Activated T-helper 1 cell treated with anti-CD3 and anti-CD28 coated beads, Interleukin-12 subunit alpha, Interleukin-12 subunit beta, Interleukin-2, Interleukin-4 antibody, amounts not matched to agents 30 ng/mL and 10 ng/mL and 1 ng/mL, durations not matched to agents 14 hours and 24 hours and 36 hours (primary cell): ENCODE results near the gene KCNT2. TPM values are rescaled to one million over a fixed set of nuclear protein-coding genes. Genes with fewer than 3 reads are reported as not detected.

Experiments
- DNase-seq: peaks from one replicate; pipeline ENCODE4 v3.0.0; 2021; ENCODE audit warnings: low spot score
- H3K27ac Mint-ChIP-seq: one replicate; pipeline ENCODE4 v1.8.0; 2021; ENCODE audit warnings: mild to moderate bottlenecking, mixed read lengths
- H3K27me3 Mint-ChIP-seq: one replicate; pipeline ENCODE4 v1.8.0; 2022; ENCODE audit warnings: mild to moderate bottlenecking, moderate library complexity, mixed read lengths; ENCODE audit not compliant: insufficient read depth
- H3K36me3 Mint-ChIP-seq: one replicate; pipeline ENCODE4 v1.8.0; 2021; ENCODE audit warnings: low read depth, mixed read lengths
- H3K4me1 Mint-ChIP-seq: one replicate; pipeline ENCODE4 v1.8.0; 2021; ENCODE audit warnings: low read depth, mixed read lengths
- H3K4me3 Mint-ChIP-seq: one replicate; pipeline ENCODE4 v1.8.0; 2021; ENCODE audit warnings: mild to moderate bottlenecking, moderate library complexity, mixed read lengths
- H3K9me3 Mint-ChIP-seq: one replicate; pipeline ENCODE4 v1.8.0; 2021; ENCODE audit warnings: mixed read lengths
- intact Hi-C: fragments of 100-400 bp; cut with micrococcal nuclease; formaldehyde crosslinking; loops from one replicate; pipeline ENCODE4 v1.15.1; 2024
- total RNA-seq: library from RNA; stranded (reverse); gene quantifications from 2 replicates; pipeline ENCODE4 v1.2.3, GENCODE V29; 2022

The KCNT2 gene
- total RNA-seq, 1 donor from 2014 or later: not detected

DNA sequence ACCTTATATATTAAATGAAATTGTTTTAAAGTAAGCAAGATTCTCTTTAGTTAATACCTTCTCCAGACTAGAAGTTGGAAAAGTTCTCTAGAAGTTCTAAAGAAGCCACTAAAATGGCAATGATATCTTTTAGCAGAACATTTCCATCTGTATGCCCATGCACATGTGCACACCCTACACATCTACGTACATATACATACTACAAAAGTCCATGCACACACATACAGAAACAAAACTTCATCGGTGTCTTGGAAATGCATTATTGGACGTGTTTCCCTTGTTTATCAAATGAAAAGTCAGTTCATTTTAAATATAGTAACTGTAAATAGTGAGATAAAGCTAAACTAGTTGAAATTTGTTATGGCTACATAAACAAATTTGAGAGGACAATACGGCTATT, 114.4 kb downstream of the KCNT2 start:
- H3K4me3 Mint-ChIP-seq: no peak overlapping the region
- no peaks in the 10 kb centered on the region for H3K36me3 Mint-ChIP-seq
- H3K9me3 Mint-ChIP-seq: no peaks in the 10 kb centered on the region
- no peaks in the 10 kb centered on the region for H3K4me1 Mint-ChIP-seq
- intact Hi-C loops: no loop called here
- no peak for DNase-seq
- no peaks in the 10 kb centered on the region for H3K27me3 Mint-ChIP-seq
- H3K27ac Mint-ChIP-seq: no peak overlapping the region

DNA sequence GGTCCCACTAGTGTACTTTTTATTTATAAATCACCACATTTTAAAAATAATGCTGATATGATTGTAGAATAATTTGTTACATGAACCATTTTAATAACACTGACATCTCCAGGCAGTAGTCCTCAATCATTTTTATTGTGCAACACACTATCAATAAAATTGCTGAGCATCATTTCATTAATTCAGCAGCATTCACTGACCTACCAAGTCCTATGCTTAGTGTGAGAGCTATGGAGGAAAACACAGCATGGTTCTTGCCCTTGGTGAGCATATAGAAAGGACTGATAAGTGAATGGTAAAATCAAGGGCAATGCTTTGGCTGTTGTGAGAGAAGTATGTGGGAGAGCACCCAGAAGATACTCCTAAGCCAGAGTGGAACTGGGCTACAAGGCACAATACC, 119.7 kb downstream of the KCNT2 start:
- intact Hi-C loops: no loop called here

DNA sequence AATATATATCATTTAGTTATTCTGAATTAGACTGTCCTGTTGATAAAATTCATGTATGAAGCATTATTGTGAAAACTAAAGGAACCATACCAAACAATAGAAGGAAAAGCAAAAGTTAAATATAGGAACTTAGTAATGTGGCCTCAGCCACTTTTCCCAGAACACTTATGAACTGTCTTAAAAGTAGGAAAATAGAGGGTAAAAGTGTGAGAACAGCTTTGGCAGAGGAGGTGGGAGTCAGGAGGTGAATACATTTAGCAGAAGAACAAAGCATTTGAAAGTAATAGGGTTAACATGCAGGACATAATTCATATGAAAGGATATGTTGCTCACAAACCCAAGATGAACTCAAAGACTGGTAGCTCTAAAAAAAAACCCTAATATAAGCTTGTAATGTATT, 121.9 kb downstream of the KCNT2 start:
- H3K27me3 Mint-ChIP-seq: peaks cover 2% of the 10 kb centered on the region
- DNase-seq: no peak
- H3K4me1 Mint-ChIP-seq: no peaks in the 10 kb centered on the region
- no peaks in the 10 kb centered on the region for H3K9me3 Mint-ChIP-seq
- no peak overlapping the region for H3K27ac Mint-ChIP-seq
- intact Hi-C loops: no loop called here
- no peaks in the 10 kb centered on the region for H3K36me3 Mint-ChIP-seq
- no peak overlapping the region for H3K4me3 Mint-ChIP-seq

More for the DNA sequence above, 119.7 kb downstream of the KCNT2 start:
- H3K9me3 Mint-ChIP-seq: no peaks in the 10 kb centered on the region
- no peaks in the 10 kb centered on the region for H3K27me3 Mint-ChIP-seq
- H3K36me3 Mint-ChIP-seq: no peaks in the 10 kb centered on the region
- DNase-seq: no peak
- H3K27ac Mint-ChIP-seq: no peak overlapping the region
- no peak overlapping the region for H3K4me3 Mint-ChIP-seq
- H3K4me1 Mint-ChIP-seq: no peaks in the 10 kb centered on the region

DNA sequence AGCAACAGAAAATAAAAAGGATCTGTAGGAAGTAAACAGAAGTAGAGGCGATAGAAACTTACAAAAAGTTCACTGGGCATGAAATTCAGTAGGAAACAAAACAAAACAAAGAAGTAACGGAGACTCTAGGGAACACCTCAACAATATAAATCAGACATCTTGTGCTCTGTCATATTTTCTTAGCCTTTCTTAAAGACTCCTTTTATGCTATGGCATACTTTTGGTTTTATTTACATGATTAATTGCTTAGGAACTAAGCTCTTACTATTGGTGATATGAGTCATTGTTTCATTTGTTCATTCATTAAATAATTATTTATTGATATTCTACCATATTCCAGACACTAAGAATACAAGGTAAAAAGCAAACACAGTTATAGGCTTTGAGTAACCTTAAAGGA, 126.6 kb downstream of the KCNT2 start:
- Mint-ChIP-seq H3K27ac (no peak overlapping the region), H3K4me3 (no peak overlapping the region), H3K9me3 (no peaks in the 10 kb centered on the region), H3K36me3 (no peaks in the 10 kb centered on the region), H3K27me3 (peaks cover 2% of the 10 kb centered on the region), H3K4me1 (no peaks in the 10 kb centered on the region)
- DNase-seq: no peak
- intact Hi-C loops: no loop called here

DNA sequence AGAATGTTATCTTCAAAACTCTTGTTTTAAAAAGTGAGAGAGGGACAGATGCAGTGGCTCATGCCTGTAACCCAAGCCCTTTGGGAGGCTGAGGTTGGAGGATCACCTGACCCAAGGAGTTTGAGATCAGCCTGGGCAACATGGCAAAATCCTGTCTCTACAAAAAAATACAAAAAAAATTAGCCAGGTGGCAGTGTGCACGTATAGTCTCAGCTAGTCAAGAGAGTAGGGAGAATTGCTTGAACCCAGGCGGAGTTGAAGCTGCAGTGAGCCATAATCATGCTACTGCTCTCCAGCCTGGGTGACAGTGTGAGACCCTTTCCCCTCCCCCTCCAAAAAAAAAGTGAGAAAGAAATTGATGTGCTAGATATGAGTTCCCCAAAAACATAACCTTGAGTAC, 131.0 kb downstream of the KCNT2 start:
- H3K36me3 Mint-ChIP-seq: no peaks in the 10 kb centered on the region
- H3K9me3 Mint-ChIP-seq: no peaks in the 10 kb centered on the region
- no peak for DNase-seq
- no peak overlapping the region for H3K4me3 Mint-ChIP-seq
- H3K27me3 Mint-ChIP-seq: peaks cover 2% of the 10 kb centered on the region
- H3K27ac Mint-ChIP-seq: no peak overlapping the region
- intact Hi-C loops: no loop called here
- no peaks in the 10 kb centered on the region for H3K4me1 Mint-ChIP-seq

DNA sequence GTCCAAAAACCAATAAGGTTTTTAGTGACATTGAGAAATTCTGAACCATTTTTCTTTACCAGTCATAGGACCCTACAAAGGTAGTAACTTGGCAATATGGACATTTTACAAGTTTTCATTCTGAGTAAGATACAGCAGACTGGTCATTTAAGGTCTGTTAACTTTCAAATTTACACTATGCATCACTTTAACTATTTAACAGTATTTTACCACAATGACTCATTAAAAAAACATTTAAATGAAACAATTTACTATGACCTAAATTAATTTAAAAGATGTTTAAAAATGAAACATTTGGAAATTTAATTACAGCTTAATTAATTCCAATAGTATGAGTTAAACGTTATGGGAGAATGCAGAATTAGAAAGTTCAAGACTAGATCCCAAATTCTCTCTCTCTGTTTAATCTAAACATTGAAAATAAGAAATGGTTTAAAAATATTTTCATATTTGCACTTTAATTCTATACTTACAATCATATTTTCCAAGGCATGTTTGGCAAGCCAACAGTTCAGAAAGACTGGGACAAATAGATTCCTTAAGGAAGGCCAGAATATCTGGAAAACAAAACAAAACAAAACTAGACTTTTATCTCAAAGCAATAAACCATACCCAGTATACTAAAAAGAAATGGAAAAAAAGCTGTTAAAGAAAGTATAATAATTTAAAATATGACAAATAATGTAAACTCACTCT, 140.9 kb downstream of the KCNT2 start:
- intact Hi-C loops: no loop called here
- H3K4me1 Mint-ChIP-seq: no peaks in the 10 kb centered on the region
- H3K9me3 Mint-ChIP-seq: no peaks in the 10 kb centered on the region
- no peak for DNase-seq
- no peak overlapping the region for H3K27ac Mint-ChIP-seq
- H3K27me3 Mint-ChIP-seq: no peaks in the 10 kb centered on the region
- H3K36me3 Mint-ChIP-seq: no peaks in the 10 kb centered on the region
- no peak overlapping the region for H3K4me3 Mint-ChIP-seq

DNA sequence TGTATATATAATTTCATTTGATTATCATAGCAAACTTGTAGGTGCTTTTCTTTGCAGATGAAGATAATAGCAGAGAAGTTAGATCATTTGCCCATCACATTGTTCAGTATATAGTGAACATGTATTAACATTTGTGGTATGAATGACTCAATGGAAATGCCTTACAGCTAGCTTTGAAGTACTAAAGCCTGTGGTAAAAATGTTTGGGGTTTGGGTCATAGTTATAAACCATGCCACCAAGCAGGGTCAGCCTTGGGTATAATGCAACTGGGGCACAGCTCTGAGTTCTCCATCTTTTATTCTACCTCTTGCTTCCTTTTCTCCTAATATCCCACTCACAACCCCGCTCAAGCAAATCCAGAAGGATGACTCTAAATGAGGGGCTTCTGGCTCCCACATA, 141.6 kb downstream of the KCNT2 start:
- no peaks in the 10 kb centered on the region for H3K36me3 Mint-ChIP-seq
- DNase-seq: no peak
- no peaks in the 10 kb centered on the region for H3K27me3 Mint-ChIP-seq
- no peak overlapping the region for H3K4me3 Mint-ChIP-seq
- no peaks in the 10 kb centered on the region for H3K4me1 Mint-ChIP-seq
- intact Hi-C loops: no loop called here
- H3K9me3 Mint-ChIP-seq: no peaks in the 10 kb centered on the region
- no peak overlapping the region for H3K27ac Mint-ChIP-seq

DNA sequence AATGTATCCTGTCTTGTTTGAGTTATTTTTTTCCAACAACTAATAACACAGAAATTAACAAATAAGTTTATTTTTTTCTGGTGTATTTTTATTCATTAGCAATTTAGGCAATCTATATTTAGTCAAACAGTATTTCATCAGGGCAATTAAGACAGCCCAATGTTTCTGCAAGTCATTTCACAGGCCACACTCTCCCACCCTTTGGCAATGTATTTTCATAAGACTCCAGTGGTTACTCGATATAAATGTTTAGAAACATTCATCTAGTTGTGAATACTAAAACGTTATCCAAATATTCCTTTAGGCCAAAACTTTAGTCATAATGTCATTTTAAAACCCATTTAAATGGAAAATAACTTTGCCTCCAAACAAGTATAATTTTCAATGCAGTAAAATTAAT, 142.1 kb downstream of the KCNT2 start:
- Mint-ChIP-seq H3K36me3 (no peaks in the 10 kb centered on the region), H3K4me3 (no peak overlapping the region)

DNA sequence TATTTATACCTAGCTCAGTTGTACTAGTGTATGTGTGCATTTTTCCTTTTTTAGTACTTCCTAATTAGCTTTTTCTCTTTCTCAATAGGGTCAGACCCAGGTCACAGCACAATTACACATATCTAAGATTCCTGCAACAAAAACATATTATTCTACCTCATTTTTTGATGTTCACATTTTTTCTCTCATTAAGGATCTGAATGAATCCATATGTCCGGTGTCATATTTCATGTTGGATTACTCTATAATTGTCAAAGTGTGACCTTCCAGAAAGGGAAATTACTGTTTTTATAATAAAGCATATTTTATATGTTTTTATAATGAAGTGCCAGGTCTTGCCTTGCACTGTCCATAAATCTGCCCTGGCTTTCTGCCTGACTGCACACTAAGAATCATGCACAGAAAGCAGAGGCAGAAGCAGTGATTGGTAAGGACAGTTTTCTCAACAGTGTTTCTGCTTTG, 143.7 kb downstream of the KCNT2 start:
- Mint-ChIP-seq H3K27me3 (no peaks in the 10 kb centered on the region), H3K4me3 (no peak overlapping the region)

More for the DNA sequence above, 142.1 kb downstream of the KCNT2 start:
- intact Hi-C loops: no loop called here
- no peak overlapping the region for H3K27ac Mint-ChIP-seq
- no peaks in the 10 kb centered on the region for H3K4me1 Mint-ChIP-seq
- no peaks in the 10 kb centered on the region for H3K27me3 Mint-ChIP-seq
- DNase-seq: no peak
- no peaks in the 10 kb centered on the region for H3K9me3 Mint-ChIP-seq

DNA sequence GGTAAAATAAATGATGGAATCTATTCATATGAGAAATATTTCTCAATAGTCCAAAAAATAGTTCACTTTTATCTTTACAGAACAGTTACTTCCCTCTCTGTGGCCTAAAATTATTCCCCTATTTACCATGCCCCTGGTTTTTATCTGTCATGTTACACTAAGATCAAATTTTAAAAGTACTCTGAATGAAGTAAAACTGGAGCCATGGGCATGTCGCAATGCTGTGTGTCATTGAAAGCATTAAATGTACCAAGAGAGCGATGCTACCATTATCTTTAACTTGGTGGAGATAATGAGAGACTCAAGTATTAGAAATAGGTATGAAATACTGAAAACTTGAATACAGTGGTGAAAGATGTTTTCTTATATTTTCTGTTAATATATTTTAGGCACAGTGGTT, 146.2 kb downstream of the KCNT2 start:
- intact Hi-C loops: no loop called here
- H3K4me3 Mint-ChIP-seq: no peak overlapping the region
- H3K27me3 Mint-ChIP-seq: no peaks in the 10 kb centered on the region
- no peak overlapping the region for H3K27ac Mint-ChIP-seq
- no peak for DNase-seq
- H3K9me3 Mint-ChIP-seq: no peaks in the 10 kb centered on the region
- no peaks in the 10 kb centered on the region for H3K36me3 Mint-ChIP-seq
- no peaks in the 10 kb centered on the region for H3K4me1 Mint-ChIP-seq

More for the DNA sequence above, 143.7 kb downstream of the KCNT2 start:
- Mint-ChIP-seq H3K36me3 (no peaks in the 10 kb centered on the region), H3K4me1 (no peaks in the 10 kb centered on the region), H3K27ac (no peak overlapping the region), H3K9me3 (no peaks in the 10 kb centered on the region)
- intact Hi-C loops: no loop called here
- no peak for DNase-seq

DNA sequence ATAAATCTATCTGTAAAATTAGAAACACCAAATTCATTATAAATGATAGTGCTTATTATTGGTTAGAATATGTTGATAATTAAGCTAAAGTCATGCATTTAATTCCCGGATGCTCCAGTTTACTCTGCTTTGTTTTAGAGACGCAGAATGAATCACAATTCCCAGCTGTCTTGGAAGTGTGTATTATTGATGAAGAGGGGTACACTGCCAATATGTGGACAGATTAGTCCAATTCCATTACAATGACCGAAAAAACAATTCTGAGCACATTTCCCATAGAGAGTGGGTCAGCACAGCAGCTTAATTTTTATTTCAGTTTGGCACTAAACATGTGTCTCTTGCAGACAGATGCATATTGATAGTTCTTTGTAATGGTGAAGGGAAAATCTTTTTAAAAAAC, 146.7 kb downstream of the KCNT2 start:
- DNase-seq: no peak
- H3K36me3 Mint-ChIP-seq: no peaks in the 10 kb centered on the region
- no peaks in the 10 kb centered on the region for H3K4me1 Mint-ChIP-seq

DNA sequence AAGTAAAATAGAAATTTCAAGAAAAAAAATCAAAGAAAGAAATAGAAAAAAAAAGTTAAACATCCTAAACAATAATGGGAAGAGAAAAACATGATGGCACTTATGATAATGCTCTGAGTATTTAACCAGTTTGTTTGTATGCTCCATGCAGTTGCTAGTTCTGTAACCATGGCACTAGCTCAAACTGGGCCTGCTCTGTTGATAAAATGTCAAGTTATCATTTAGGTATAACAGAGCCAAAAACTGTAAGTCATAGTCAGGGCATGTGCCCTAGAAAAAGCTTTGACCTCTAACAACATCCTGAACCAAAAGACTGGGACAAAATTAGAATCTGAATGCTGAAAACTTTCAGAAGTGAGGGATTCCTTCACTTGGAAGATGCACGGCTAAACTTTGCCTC, 148.9 kb downstream of the KCNT2 start:
- no peaks in the 10 kb centered on the region for H3K9me3 Mint-ChIP-seq
- H3K4me1 Mint-ChIP-seq: no peaks in the 10 kb centered on the region
- no peak overlapping the region for H3K27ac Mint-ChIP-seq
- H3K4me3 Mint-ChIP-seq: no peak overlapping the region
- H3K36me3 Mint-ChIP-seq: no peaks in the 10 kb centered on the region
- no peaks in the 10 kb centered on the region for H3K27me3 Mint-ChIP-seq
- intact Hi-C loops: no loop called here
- DNase-seq: no peak

More for the DNA sequence above, 146.7 kb downstream of the KCNT2 start:
- Mint-ChIP-seq H3K9me3 (no peaks in the 10 kb centered on the region), H3K27me3 (no peaks in the 10 kb centered on the region), H3K4me3 (no peak overlapping the region), H3K27ac (no peak overlapping the region)
- intact Hi-C loops: no loop called here

DNA sequence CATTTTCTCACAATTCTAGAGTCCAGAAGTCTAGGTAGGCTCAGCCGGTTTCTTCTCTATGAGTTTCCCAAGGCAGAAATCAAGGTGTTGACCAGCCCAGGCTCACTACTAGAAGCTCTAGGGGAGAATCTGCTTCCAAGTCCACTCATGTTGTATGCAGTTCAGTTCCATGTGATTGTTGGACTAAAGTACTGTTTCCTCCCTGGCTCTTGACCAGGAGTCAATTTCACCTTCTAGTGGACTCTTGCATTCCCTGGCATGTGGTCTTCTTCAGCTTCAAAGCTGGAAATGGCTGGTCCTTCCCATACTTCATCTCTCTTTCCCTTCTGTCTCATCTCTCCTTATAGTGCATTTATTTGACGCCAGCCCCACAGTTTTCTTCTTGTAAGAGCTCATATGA, 153.4 kb downstream of the KCNT2 start:
- H3K27me3 Mint-ChIP-seq: no peaks in the 10 kb centered on the region
- no peaks in the 10 kb centered on the region for H3K9me3 Mint-ChIP-seq
- no peak overlapping the region for H3K4me3 Mint-ChIP-seq

DNA sequence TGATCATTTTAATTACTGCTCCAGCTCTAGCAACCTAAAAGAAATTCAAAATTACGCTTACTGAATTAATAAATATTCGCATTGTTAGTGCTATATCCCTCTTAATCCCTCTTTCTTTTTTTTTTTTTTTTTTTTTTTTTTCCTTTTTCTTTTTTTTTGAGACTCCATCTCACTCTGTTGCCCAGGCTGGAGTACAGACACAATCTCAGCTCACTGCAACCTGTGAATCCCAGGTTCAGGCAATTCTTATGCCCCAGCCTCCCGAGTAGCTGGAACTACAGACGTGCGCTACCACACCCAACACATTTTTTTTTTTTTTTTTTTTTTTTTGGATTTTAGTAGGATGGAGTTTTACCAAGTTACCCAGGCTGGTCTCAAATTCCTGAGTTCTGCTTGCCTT, 157.1 kb downstream of the KCNT2 start:
- no peak for DNase-seq
- Mint-ChIP-seq H3K36me3 (no peaks in the 10 kb centered on the region), H3K27me3 (no peaks in the 10 kb centered on the region), H3K27ac (no peak overlapping the region), H3K4me1 (no peaks in the 10 kb centered on the region), H3K9me3 (no peaks in the 10 kb centered on the region), H3K4me3 (no peak overlapping the region)
- intact Hi-C loops: no loop called here

More for the DNA sequence above, 153.4 kb downstream of the KCNT2 start:
- intact Hi-C loops: no loop called here
- H3K36me3 Mint-ChIP-seq: no peaks in the 10 kb centered on the region
- no peak overlapping the region for H3K27ac Mint-ChIP-seq
- H3K4me1 Mint-ChIP-seq: no peaks in the 10 kb centered on the region
- no peak for DNase-seq
